NCI-H774 (cell line): ENCODE measurements around the gene COL15A1.
"Not testable (repeated sequence)": the region's sequence is repeated elsewhere in the genome, so short reads cannot be mapped to it uniquely, and the experiment has no call there.

ENCODE experiments used
- DNase-seq: peaks from one replicate; lab custom pipeline; 2025; lab: John Stamatoyannopoulos, UW

Gene COL15A1

DNA sequence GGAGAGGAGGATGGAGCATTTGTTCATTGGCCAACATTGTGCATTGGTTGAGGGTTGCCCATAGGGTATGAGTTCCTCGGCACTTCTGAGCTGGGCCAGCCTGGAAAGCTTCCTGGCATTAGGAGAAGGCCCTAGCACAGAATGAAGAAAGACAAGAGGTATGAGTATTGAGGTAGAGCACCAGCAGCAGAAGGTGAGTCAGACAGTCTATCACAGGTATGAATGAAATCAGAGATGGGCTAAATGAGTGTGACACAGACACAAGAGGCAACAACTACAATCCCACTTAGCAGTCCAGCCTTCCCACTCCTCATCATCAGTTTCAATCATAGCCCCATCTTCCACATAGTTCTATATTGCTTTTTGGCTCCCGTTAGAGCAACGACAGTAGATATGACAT is 135.8 kb downstream of the COL15A1 start:
- no peak for DNase-seq

DNA sequence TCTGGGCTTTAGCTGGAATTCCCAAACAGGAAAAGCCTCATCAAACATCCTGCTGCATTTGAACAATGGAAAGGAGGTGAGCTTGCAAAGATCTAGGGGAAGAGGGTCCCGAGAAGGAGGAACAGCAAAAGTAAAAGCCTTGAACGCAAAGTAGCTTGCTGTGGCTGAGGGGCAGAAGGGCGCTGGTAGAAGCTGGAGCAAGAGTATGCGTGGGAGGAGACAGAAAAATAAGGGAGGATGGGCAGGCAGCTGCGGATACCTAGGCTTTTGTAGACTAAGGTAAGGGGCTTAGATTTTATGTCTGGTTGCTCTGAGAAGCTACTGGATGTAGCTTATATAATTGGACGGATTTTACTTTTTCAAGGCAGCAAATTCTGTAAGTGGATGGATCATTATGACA is 139.3 kb downstream of the COL15A1 start:
- DNase-seq, result no peak

DNA sequence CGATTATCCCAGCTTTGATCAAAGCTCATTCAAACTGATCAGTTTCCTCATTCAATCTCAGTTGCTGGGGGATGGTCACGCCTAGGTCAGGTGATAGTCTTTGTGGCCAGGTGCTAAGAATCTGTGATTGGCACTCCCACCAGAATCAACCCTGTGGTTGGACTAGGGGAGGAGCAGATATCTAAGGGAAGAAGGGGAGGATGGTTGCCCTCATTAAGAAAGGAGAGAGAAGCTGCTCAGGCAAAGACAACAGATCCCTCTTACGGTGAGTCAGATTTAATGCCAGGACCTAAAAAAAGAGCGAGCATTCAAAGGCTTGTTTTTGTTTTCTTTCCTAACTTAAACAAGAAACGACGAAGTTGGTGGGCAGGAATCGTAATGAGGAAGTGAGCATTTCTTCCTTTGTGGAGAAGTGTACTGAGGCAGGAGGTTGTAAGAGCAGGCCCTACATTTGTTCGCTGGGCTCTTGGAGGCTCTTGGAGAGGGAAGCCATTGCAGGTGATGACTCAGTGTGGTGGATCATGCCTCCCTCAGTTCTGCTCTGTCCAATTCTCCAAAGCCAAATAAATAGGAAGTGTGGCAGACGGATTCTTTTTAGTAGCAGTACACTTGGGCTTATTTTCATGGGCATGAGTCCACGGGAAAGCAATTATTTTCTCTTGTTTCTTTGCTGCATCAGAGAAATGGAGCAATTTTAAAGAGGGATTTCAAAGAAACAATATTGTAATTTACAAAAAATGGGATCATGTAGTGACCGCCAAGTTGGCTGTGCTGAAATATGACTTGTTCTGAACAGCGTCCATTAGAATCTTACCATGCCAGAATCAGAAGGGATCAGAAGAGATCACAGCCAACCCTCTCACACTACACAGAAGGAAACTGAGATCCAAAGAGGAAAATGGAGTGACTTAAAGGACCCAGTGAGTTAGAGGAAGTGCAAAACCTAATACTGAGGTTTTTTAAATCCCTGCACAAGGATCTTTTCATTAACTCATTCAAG is 142.5 kb downstream of the COL15A1 start:
- DNase-seq, result no peak

GRCh38 chr9:99087462-99087861 is 143.8 kb downstream of the COL15A1 start:
- DNase-seq, result no peak

- no peak for DNase-seq
These were observed 146.8 kb downstream of the COL15A1 start for GRCh38 chr9:99090336-99091130.

GRCh38 chr9:99092643-99093491 is 149.2 kb downstream of the COL15A1 start:
- no peak for DNase-seq

DNA sequence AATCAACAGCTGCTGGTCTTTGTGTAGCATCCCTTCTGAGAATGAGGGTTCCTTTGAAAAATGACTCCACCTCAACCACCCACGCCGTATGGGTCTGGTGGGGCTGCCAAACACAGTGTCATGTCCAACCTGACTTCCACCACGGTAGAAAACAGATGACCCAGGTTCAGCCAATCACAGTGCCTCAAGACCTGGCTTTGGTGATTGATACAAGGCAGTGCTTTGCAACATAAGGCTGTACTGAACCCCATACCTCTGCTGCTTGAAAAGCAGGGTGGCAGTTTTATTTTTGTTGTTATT is 149.7 kb downstream of the COL15A1 start:
- no peak for DNase-seq

DNA sequence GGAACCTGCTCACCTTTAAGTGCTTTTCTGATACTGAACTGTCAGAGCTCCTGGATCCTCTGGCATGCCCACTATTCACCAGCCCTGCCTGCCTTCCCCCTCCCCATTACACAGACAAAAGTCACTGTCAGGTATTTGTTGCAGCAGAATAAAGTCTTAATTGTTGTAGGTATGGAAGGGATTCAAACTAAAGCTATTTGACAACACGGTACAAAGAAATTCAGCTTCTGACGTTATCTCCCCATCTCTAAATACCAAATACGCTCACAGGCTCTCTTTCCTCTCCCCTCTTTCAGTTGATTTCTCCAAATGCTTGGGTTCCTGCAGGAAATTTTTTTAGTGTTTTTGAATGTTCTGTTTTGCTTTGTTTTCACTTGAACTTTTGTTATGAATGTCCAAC is 151.9 kb downstream of the COL15A1 start:
- DNase-seq, result no peak

GRCh38 chr9:99096409-99096808 is 152.7 kb downstream of the COL15A1 start:
- DNase-seq, result no peak

DNA sequence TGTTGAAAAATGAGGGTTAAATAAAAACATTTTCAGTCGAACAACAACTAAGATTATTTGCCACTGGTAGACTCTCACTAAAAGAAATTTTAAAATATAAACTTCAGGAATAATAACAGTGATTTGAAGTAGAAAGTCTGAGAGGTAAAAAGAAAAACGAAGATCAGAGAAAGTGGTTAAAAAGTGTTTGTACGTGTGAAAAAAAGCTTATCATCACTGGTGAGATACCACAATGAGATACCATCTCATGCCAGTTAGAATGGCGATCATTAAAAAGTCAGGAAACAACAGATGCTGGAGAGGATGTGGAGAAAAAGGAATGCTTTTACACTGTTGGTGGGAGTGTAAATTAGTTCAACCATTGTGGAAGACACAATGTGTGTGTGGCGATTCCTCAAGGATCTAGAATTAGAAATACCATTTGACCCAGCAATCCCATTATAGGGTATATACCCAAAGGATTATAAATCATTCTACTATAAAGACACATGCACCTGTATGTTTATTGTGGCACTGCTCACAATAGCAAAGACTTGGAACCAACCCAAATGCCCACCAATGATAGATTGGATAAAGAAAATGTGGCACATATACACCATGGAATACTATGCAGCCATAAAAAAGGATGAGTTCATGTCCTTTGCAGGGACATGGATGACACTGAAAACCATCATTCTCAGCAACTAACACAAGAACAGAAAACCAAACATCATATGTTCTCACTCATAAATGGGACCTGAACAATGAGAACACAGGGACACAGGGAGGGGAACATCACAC is 156.3 kb downstream of the COL15A1 start:
- not testable (repeated sequence) for DNase-seq

DNA sequence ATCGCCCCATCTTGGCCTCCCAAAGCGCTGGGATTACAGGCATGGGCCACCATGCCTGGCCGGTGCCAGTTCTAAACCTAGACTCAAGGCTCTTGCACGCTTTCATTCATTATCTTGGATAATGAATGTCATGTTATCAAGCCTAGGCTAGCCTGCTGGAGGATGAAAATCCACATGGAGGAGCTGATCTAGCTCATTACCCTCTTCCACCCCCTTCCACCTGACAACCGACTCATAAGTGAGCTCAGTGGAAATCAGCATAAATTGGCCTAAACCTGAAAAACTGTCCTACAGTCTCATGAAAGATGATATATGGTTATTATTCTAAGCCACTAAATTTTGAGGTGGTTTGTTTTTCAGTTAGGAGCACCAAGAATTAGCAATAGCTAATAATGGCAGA is 157.6 kb downstream of the COL15A1 start:
- no peak for DNase-seq

DNA sequence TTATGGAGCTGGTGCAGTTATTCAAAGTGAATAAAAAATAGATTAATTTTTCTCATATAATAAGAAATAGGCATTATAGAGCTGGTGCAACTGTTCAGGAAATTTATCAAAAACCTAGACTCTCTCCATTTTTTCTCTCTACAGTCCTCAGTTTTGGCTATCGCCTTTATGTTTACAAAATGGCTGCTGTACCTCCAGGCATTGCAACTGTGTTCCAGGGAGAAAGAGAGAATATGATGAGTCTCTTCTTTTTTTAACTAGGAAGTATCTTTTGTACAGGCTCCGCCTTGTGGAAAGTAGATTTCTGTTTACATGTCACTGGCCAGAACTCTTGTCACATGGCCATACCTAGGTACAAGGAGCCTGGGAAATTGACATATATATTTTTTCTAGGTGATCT is 158.1 kb downstream of the COL15A1 start:
- no peak for DNase-seq

DNA sequence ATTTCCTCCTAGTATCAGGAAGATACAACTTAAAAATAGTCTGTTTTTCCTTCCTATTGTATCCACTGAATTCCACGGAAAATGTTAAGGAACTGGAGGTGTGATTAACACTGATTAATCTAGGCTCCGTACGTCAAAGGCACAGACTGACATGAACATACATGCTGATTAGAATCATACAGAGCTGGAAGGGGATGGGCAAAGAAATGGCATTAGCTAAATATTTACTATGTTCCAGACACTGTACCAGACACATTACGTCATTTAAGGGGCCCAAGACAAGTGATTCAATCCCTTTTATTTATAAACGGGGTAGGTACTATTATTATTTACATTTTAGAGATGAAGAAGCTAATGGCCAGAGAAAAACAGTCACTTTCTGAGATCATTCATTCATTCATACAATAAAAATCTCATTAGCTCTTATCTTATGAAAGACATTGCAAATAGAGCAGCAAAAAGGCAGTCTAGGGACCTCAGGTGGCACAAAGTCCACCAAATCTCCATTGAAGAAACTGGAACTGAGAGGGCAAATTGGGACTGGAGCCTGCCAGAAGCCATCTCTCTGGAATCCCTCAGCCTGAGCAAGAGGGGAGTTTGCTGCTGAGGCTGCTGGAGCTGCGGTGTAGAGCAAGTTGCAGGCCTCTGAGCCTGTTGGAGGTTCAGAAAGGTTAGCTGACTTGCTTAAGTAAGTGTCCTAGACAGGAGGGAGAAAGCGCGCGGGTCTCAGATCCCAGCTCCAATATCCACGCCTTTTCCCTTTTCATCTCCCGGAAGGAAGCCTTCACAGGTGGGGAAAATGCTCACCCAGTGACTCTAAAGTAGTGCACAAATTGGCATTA is 159.6 kb downstream of the COL15A1 start:
- DNase-seq, result no peak

GRCh38 chr9:99103901-99104458 is 160.3 kb downstream of the COL15A1 start:
- DNase-seq, result no peak

DNA sequence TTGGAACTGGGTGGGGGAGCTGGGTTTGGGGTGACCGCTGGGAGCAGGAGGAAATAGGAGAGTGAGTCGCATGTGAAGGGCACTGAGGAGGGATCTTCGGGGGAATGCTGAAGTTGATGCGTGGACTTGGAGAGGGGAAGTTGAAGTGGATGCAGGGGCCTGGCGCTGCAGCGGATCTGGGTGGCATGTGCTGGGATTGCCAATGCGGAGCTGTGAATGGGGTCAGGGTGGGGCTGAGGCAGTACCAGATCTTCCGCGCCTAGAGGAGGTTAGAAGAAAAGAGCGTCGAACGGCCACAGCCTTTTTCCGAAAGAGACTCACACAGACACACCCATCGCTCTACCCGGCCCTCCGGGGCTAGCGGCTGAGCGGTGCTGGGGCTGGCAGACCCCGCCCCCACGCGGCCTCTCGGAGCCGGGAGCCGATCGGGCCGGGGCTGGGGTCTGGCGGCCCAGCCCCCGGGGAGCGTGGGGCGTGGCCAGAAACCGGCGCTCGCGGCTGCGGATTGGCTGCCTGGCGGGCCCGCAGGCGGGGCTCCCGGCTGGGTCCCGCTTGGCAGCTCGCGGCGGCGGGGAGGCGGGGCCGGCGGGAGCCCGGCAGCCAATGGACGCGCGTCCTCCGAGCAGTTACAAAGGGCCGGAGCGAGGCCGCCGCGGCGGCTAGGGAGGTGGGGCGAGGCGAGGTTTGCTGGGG is 160.9 kb downstream of the COL15A1 start, which contains the start of gene TGFBR1:
Gene TGFBR1, plus strand, starts transcription at position 655 of the 693 bp plus-strand sequence. CDS start 93 bp downstream, outside the sequence.
- DNase-seq, result peak; percentile 92

- peak; percentile 49 for DNase-seq
These were observed 161.7 kb downstream of the COL15A1 start for GRCh38 chr9:99105152-99106043.

- DNase-seq, result no peak
These were observed 162.3 kb downstream of the COL15A1 start for GRCh38 chr9:99106044-99106375.

DNA sequence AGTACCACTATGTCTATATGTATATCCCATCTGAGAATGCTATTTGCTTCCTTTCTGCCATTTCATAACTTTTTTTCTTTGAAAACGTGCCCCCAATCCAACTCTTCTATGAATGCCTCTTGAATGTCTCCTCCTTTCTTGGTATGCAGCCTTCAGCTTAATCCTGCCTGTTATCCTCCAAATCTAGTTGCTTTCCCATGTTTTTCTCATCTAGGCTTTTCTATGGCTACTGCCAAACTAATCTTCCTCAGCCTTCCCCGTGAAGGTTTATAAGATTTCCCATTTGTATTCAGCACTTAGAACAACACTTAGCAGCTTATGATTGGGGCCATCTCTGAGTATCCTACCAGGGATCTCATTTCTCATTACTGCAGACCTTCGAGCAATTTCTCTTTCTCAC is 163.7 kb downstream of the COL15A1 start:
- no peak for DNase-seq
